Bronchial epithelial cell (primary cell): ENCODE measurements around the gene FAIM2. TPM values are rescaled to one million over a fixed set of nuclear protein-coding genes. Genes with fewer than 3 reads are reported as not detected.

Experiments
- DNase-seq: peaks from one replicate; pipeline ENCODE4 v3.0.0-alpha.2; 2010; ENCODE audit warnings: low read depth
- FAIRE-seq: peaks from 2 replicates; lab custom pipeline; 2011; peaks lifted over from hg19 to GRCh38; lab: Jason Lieb, UNC
- H3K27me3 ChIP-seq: 2 replicates; pipeline ENCODE4 v1.5.1; 2011; ENCODE audit warnings: low read length; ENCODE audit not compliant: control insufficient read depth, insufficient read depth
- H3K36me3 ChIP-seq: 2 replicates; pipeline ENCODE4 v1.5.1; 2011; ENCODE audit warnings: low read length; ENCODE audit not compliant: control insufficient read depth, insufficient read depth
- H3K4me3 ChIP-seq: 2 replicates; pipeline ENCODE4 v1.5.1; 2011; ENCODE audit warnings: mild to moderate bottlenecking, low read depth, low read length, control low read depth
- CTCF ChIP-seq: IDR thresholded peaks from 2 replicates; pipeline ENCODE4 v1.5.1; 2011; ENCODE audit warnings: mild to moderate bottlenecking, moderate library complexity, low read length, control low read depth, inconsistent platforms; ENCODE audit not compliant: insufficient read depth, severe bottlenecking
- total RNA-seq: library from RNA; depleted of rRNA; stranded (reverse); fragments of >200 nt; gene quantifications from 2 replicates; pipeline ENCODE4 v1.2.1, GENCODE V29; 2014

Gene FAIM2
- total RNA-seq, 1 donor from 2014 or later = 0.53 TPM

- FAIRE-seq = no peak
- Histone ChIP-seq H3K27me3 (no peaks in the 10 kb centered on the region), H3K36me3 (no peaks in the 10 kb centered on the region), H3K4me3 (no peak overlapping the region)
- TF ChIP-seq CTCF = no peak
- no peak for DNase-seq
Observed at GRCh38 chr12:49934505-49934904, 30.8 kb upstream of the FAIM2 start.

GRCh38 chr12:49933796-49934195 lies 30.1 kb upstream of the FAIM2 start:
- Histone ChIP-seq H3K4me3 (no peak overlapping the region), H3K36me3 (no peaks in the 10 kb centered on the region), H3K27me3 (no peaks in the 10 kb centered on the region)
- no peak for DNase-seq
- no peak for TF ChIP-seq CTCF
- FAIRE-seq = no peak

GRCh38 chr12:49932533-49933130 lies 28.9 kb upstream of the FAIM2 start:
- Histone ChIP-seq H3K4me3 (no peak overlapping the region), H3K27me3 (no peaks in the 10 kb centered on the region), H3K36me3 (no peaks in the 10 kb centered on the region)
- no peak for DNase-seq
- no peak for FAIRE-seq
- TF ChIP-seq CTCF = no peak

- TF ChIP-seq CTCF = no peak
- Histone ChIP-seq H3K4me3 (no peak overlapping the region), H3K36me3 (no peaks in the 10 kb centered on the region), H3K27me3 (no peaks in the 10 kb centered on the region)
- FAIRE-seq (no peak), DNase-seq (no peak)
Observed at GRCh38 chr12:49932023-49932422, 28.3 kb upstream of the FAIM2 start.

GRCh38 chr12:49930515-49931288 lies 27.0 kb upstream of the FAIM2 start:
- no peak for TF ChIP-seq CTCF
- Histone ChIP-seq H3K27me3 (no peaks in the 10 kb centered on the region), H3K4me3 (no peak overlapping the region), H3K36me3 (no peaks in the 10 kb centered on the region)
- DNase-seq (peak; percentile 89), FAIRE-seq (no peak)
